Measurements from ENCODE around the gene RBM4B. TPM values are rescaled to one million over a fixed set of nuclear protein-coding genes. Genes with fewer than 3 reads are reported as not detected.

Gene RBM4B
- total and polyA plus RNA-seq, 3 donors from 2014 or later, result 35.0 to 35.7 (median 35.2) TPM

DNA sequence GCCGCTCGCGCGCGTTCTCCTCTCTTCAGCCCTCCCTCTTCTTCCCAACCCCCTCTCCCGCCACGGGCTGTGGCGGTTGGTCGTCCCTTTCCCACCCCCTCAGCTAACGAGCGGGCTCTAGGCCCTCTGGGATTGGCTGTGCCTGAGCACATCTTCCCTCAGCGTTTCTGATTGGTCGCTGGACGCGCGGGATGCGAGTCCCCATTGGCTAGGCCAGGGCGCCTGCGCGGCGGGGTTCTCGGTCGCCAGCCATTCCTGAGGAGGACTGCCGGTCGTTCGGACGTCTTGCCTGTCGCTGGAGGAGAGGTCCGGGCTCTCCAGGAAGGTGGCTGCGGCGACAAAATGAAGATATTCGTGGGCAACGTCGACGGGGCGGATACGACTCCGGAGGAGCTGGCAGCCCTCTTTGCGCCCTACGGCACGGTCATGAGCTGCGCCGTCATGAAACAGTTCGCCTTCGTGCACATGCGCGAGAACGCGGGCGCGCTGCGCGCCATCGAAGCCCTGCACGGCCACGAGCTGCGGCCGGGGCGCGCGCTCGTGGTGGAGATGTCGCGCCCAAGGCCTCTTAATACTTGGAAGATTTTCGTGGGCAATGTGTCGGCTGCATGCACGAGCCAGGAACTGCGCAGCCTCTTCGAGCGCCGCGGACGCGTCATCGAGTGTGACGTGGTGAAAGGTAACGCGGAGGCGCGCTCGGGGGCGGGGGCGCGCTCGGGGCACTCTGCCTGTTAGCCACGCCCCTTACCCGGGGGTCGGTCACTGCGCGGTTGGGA is 61.1 kb downstream of the RBM4B start, which contains the start of gene RBM14:
TSS of gene RBM14 (plus strand) at position 252 of the 776 bp plus-strand sequence. CDS start at position 343, 91 bp downstream.
- Histone ChIP-seq H3K9me3 (no peaks in the 10 kb centered on the region), H3K4me3 (peak within 1 kb of the TSS; percentile 71 to 85), H3K36me3 (ENCODE audit: low read depth, missing control alignments) (no peaks in the 10 kb centered on the region), H3K27ac (peak within 1 kb of the TSS; percentile 88 to 98), H3K27me3 (no peaks in the 10 kb centered on the region), H3K4me1 (peaks cover 29% of the 10 kb centered on the region)
- peak; percentile 98 for DNase-seq
- peak; percentile 68 for TF ChIP-seq POLR2A (IDR thresholded peaks at IDR 0.05)
- TF ChIP-seq, protein P1, sequence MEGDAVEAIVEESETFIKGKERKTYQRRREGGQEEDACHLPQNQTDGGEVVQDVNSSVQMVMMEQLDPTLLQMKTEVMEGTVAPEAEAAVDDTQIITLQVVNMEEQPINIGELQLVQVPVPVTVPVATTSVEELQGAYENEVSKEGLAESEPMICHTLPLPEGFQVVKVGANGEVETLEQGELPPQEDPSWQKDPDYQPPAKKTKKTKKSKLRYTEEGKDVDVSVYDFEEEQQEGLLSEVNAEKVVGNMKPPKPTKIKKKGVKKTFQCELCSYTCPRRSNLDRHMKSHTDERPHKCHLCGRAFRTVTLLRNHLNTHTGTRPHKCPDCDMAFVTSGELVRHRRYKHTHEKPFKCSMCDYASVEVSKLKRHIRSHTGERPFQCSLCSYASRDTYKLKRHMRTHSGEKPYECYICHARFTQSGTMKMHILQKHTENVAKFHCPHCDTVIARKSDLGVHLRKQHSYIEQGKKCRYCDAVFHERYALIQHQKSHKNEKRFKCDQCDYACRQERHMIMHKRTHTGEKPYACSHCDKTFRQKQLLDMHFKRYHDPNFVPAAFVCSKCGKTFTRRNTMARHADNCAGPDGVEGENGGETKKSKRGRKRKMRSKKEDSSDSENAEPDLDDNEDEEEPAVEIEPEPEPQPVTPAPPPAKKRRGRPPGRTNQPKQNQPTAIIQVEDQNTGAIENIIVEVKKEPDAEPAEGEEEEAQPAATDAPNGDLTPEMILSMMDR (IDR thresholded peaks at IDR 0.05), result no peak
- WGBS, 2 donors, result 1% methylated on average over 17 to 70 of the region's 90 CpGs
- intact Hi-C loops (cut with DNase I; ENCODE audit: low total_unique reads), result no loop called here

Small RNAs within 50 kb of the gene (small RNA-seq; reads per million reads assigned to genes)
- gene RN7SL12P (0 reads per million in 2 donors), gene RNU4-39P (0 reads per million in 2 donors)

Other genes with a start within 250 kb of the RBM4B start
- 10 to 100 TPM; 21.2 to 23.7 TPM for gene MRPL11, start 239.0 kb downstream of the RBM4B start, total RNA-seq
- gene MRPL11, start 239.0 kb downstream of the RBM4B start, polyA plus RNA-seq (ENCODE audit: insufficient read depth, low read depth, low replicate concordance), result 50.0 TPM
- 10 to 100 TPM; 13.0 to 17.7 TPM for gene PELI3, start 211.0 kb downstream of the RBM4B start, total RNA-seq
- gene PELI3, start 211.0 kb downstream of the RBM4B start, polyA plus RNA-seq (ENCODE audit: insufficient read depth, low read depth, low replicate concordance), result 10.2 TPM
- gene DPP3, start 197.5 kb downstream of the RBM4B start, total RNA-seq, result 10 to 100 TPM; 29.3 to 31.0 TPM
- 24.8 TPM for gene DPP3, start 197.5 kb downstream of the RBM4B start, polyA plus RNA-seq (ENCODE audit: insufficient read depth, low read depth, low replicate concordance)
- 10 to 100 TPM; 86.1 to 89.3 TPM for gene BBS1, start 167.3 kb downstream of the RBM4B start, total RNA-seq
- 42.9 TPM for gene BBS1, start 167.3 kb downstream of the RBM4B start, polyA plus RNA-seq (ENCODE audit: insufficient read depth, low read depth, low replicate concordance)
- gene ZDHHC24, start 131.8 kb downstream of the RBM4B start, total RNA-seq, result 10 to 100 TPM; 20.7 to 23.3 TPM
- 9.2 TPM for gene ZDHHC24, start 131.8 kb downstream of the RBM4B start, polyA plus RNA-seq (ENCODE audit: insufficient read depth, low read depth, low replicate concordance)
- gene ACTN3, start 131.0 kb downstream of the RBM4B start, total RNA-seq, result 1 to 10 TPM; 1.7 to 4.0 TPM
- 6.8 TPM for gene ACTN3, start 131.0 kb downstream of the RBM4B start, polyA plus RNA-seq (ENCODE audit: insufficient read depth, low read depth, low replicate concordance)
- gene CTSF, start 109.3 kb downstream of the RBM4B start, total RNA-seq, result 100 to 1,000 TPM; 125 to 164 TPM
- gene CTSF, start 109.3 kb downstream of the RBM4B start, polyA plus RNA-seq (ENCODE audit: insufficient read depth, low read depth, low replicate concordance), result 242 TPM
- gene CCDC87, start 84.8 kb downstream of the RBM4B start, total RNA-seq, result 10 to 100 TPM; 14.4 to 26.3 TPM
- gene CCDC87, start 84.8 kb downstream of the RBM4B start, polyA plus RNA-seq (ENCODE audit: insufficient read depth, low read depth, low replicate concordance), result 37.2 TPM
- gene CCS, start 84.7 kb downstream of the RBM4B start, total RNA-seq, result 10 to 100 TPM; 70.7 to 83.2 TPM
- 67.5 TPM for gene CCS, start 84.7 kb downstream of the RBM4B start, polyA plus RNA-seq (ENCODE audit: insufficient read depth, low read depth, low replicate concordance)
- 100 to 1,000 TPM; 146 to 149 TPM for gene RBM14, start 61.3 kb downstream of the RBM4B start, total RNA-seq
- 85.2 TPM for gene RBM14, start 61.3 kb downstream of the RBM4B start, polyA plus RNA-seq (ENCODE audit: insufficient read depth, low read depth, low replicate concordance)
- gene RBM4, start 39.2 kb downstream of the RBM4B start, total RNA-seq, result 100 to 1,000 TPM in 1 of 2 donors, 10 to 100 TPM in 1; 95.2 to 123 TPM
- gene RBM4, start 39.2 kb downstream of the RBM4B start, polyA plus RNA-seq (ENCODE audit: insufficient read depth, low read depth, low replicate concordance), result 137 TPM
- 100 to 1,000 TPM; 116 to 239 TPM for gene SPTBN2, start 51.3 kb upstream of the RBM4B start, total RNA-seq
- 159 TPM for gene SPTBN2, start 51.3 kb upstream of the RBM4B start, polyA plus RNA-seq (ENCODE audit: insufficient read depth, low read depth, low replicate concordance)
- 10 to 100 TPM; 54.3 to 56.9 TPM for gene RCE1, start 165.6 kb upstream of the RBM4B start, total RNA-seq
- 26.4 TPM for gene RCE1, start 165.6 kb upstream of the RBM4B start, polyA plus RNA-seq (ENCODE audit: insufficient read depth, low read depth, low replicate concordance)
- gene LRFN4, start 179.2 kb upstream of the RBM4B start, total RNA-seq, result 10 to 100 TPM; 23.2 to 24.6 TPM
- 27.2 TPM for gene LRFN4, start 179.2 kb upstream of the RBM4B start, polyA plus RNA-seq (ENCODE audit: insufficient read depth, low read depth, low replicate concordance)

Data from testis (tissue), 3 donors.